Measurements from ENCODE around the gene KCNQ2. TPM values are rescaled to one million over a fixed set of nuclear protein-coding genes. Genes with fewer than 3 reads are reported as not detected.
A peak's percentile ranks its signal among the peaks of the same experiment; 100 is the strongest.
"Not testable (repeated sequence)": the region's sequence is repeated elsewhere in the genome, so short reads cannot be mapped to it uniquely, and the experiment has no call there.

The KCNQ2 gene
- total RNA-seq, 1 donor from 2014 or later = not detected

- DNase-seq (ENCODE audit: low read depth) (no peak), FAIRE-seq (no peak)
- H3K36me3 ChIP-seq (ENCODE audit: control insufficient read depth, insufficient read depth, low read length) = peaks cover 19% of the 10 kb centered on the region
- H3K27me3 ChIP-seq (ENCODE audit: control insufficient read depth, insufficient read depth, low read length) = no peaks in the 10 kb centered on the region
- peak overlapping the region; percentile 88 for H3K4me3 ChIP-seq (ENCODE audit: low read depth, low read length)
- TF ChIP-seq CTCF (IDR thresholded peaks at IDR 0.05; ENCODE audit: insufficient read depth, low read length, severe bottlenecking) = no peak
Measured at GRCh38 chr20:63518946-63519667, 46.7 kb upstream of the KCNQ2 start.

GRCh38 chr20:63518351-63518861, 46.0 kb upstream of the KCNQ2 start:
- FAIRE-seq (no peak), DNase-seq (ENCODE audit: low read depth) (no peak)
- H3K4me3 ChIP-seq (ENCODE audit: low read depth, low read length) = no peak overlapping the region
- peaks cover 19% of the 10 kb centered on the region for H3K36me3 ChIP-seq (ENCODE audit: control insufficient read depth, insufficient read depth, low read length)
- no peaks in the 10 kb centered on the region for H3K27me3 ChIP-seq (ENCODE audit: control insufficient read depth, insufficient read depth, low read length)
- TF ChIP-seq CTCF (IDR thresholded peaks at IDR 0.05; ENCODE audit: insufficient read depth, low read length, severe bottlenecking) = no peak

- FAIRE-seq = no peak
- Histone ChIP-seq H3K36me3 (ENCODE audit: control insufficient read depth, insufficient read depth, low read length) (peaks cover 14% of the 10 kb centered on the region), H3K27me3 (ENCODE audit: control insufficient read depth, insufficient read depth, low read length) (no peaks in the 10 kb centered on the region), H3K4me3 (ENCODE audit: low read depth, low read length) (no peak overlapping the region)
- DNase-seq (ENCODE audit: low read depth) = no peak
- TF ChIP-seq CTCF (IDR thresholded peaks at IDR 0.05; ENCODE audit: insufficient read depth, low read length, severe bottlenecking) = no peak
Measured at GRCh38 chr20:63517376-63518309, 45.2 kb upstream of the KCNQ2 start.

GRCh38 chr20:63514520-63514919, 42.1 kb upstream of the KCNQ2 start:
- DNase-seq (ENCODE audit: low read depth); FAIRE-seq; H3K27me3 ChIP-seq (ENCODE audit: control insufficient read depth, insufficient read depth, low read length); H3K36me3 ChIP-seq (ENCODE audit: control insufficient read depth, insufficient read depth, low read length); H3K4me3 ChIP-seq (ENCODE audit: low read depth, low read length): not testable (repeated sequence)

- no peak for FAIRE-seq
- Histone ChIP-seq H3K4me3 (ENCODE audit: low read depth, low read length) (no peak overlapping the region), H3K27me3 (ENCODE audit: control insufficient read depth, insufficient read depth, low read length) (no peaks in the 10 kb centered on the region), H3K36me3 (ENCODE audit: control insufficient read depth, insufficient read depth, low read length) (no peaks in the 10 kb centered on the region)
- no peak for TF ChIP-seq CTCF (IDR thresholded peaks at IDR 0.05; ENCODE audit: insufficient read depth, low read length, severe bottlenecking)
- DNase-seq (ENCODE audit: low read depth) = no peak
Measured at GRCh38 chr20:63513207-63513606, 40.8 kb upstream of the KCNQ2 start.

GRCh38 chr20:63509088-63509564, 36.7 kb upstream of the KCNQ2 start:
- FAIRE-seq (no peak), DNase-seq (ENCODE audit: low read depth) (no peak)
- Histone ChIP-seq H3K27me3 (ENCODE audit: control insufficient read depth, insufficient read depth, low read length) (no peaks in the 10 kb centered on the region), H3K4me3 (ENCODE audit: low read depth, low read length) (no peak overlapping the region), H3K36me3 (ENCODE audit: control insufficient read depth, insufficient read depth, low read length) (no peaks in the 10 kb centered on the region)
- no peak for TF ChIP-seq CTCF (IDR thresholded peaks at IDR 0.05; ENCODE audit: insufficient read depth, low read length, severe bottlenecking)

Measured in bronchial epithelial cell (primary cell).